Central memory CD8-positive, alpha-beta T cell (primary cell): ENCODE results near the gene LRRC46.

Experiments used
- ATAC-seq: fragments of 150-1000 bp; cut with Tn5 transposase; replicated peaks from 2 replicates; pipeline ENCODE4 v1.10.0; 2022; ENCODE audit warnings: mild to moderate bottlenecking, moderate FRiP score, moderate number of reproducible peaks; ENCODE audit not compliant: poor library complexity, severe bottlenecking; ENCODE audit errors: extremely low read depth
- DNase-seq, 2 donors: peaks; one replicate each; pipeline ENCODE4 v3.0.0; 2021; ENCODE audit warnings: low spot score in 2 of 2
- H3K27ac Mint-ChIP-seq: one replicate; pipeline ENCODE4 v1.8.0; 2022; ENCODE audit warnings: low read depth, mild to moderate bottlenecking, moderate library complexity, mixed read lengths
- H3K27me3 Mint-ChIP-seq: one replicate; pipeline ENCODE4 v1.8.0; 2022; ENCODE audit warnings: mixed read lengths
- H3K36me3 Mint-ChIP-seq: one replicate; pipeline ENCODE4 v1.8.0; 2022; ENCODE audit warnings: mild to moderate bottlenecking, moderate library complexity, mixed read lengths; ENCODE audit not compliant: insufficient read depth
- H3K4me1 Mint-ChIP-seq: one replicate; pipeline ENCODE4 v1.8.0; 2022; ENCODE audit warnings: mixed read lengths
- H3K4me3 Mint-ChIP-seq: one replicate; pipeline ENCODE4 v1.8.0; 2022; ENCODE audit warnings: mild to moderate bottlenecking, moderate library complexity, mixed read lengths
- H3K9me3 Mint-ChIP-seq: one replicate; pipeline ENCODE4 v1.8.0; 2022; ENCODE audit warnings: mixed read lengths

The LRRC46 gene

GRCh38 chr17:47803201-47803600, 28.3 kb upstream of the LRRC46 start:
- no peak overlapping the region for H3K4me3 Mint-ChIP-seq
- H3K27ac Mint-ChIP-seq: no peak overlapping the region
- DNase-seq: no peak
- H3K36me3 Mint-ChIP-seq: peaks cover 16% of the 10 kb centered on the region
- H3K27me3 Mint-ChIP-seq: no peaks in the 10 kb centered on the region
- peaks cover 5% of the 10 kb centered on the region for H3K4me1 Mint-ChIP-seq
- H3K9me3 Mint-ChIP-seq: no peaks in the 10 kb centered on the region
- no peak for ATAC-seq

- DNase-seq: no peak
- no peak for ATAC-seq
- H3K27me3 Mint-ChIP-seq: no peaks in the 10 kb centered on the region
- peaks cover 5% of the 10 kb centered on the region for H3K4me1 Mint-ChIP-seq
- no peaks in the 10 kb centered on the region for H3K9me3 Mint-ChIP-seq
- no peak overlapping the region for H3K27ac Mint-ChIP-seq
- peaks cover 21% of the 10 kb centered on the region for H3K36me3 Mint-ChIP-seq
- no peak overlapping the region for H3K4me3 Mint-ChIP-seq
Observed at GRCh38 chr17:47803751-47804150, 27.7 kb upstream of the LRRC46 start.

GRCh38 chr17:47804461-47804860, 27.0 kb upstream of the LRRC46 start:
- no peak for DNase-seq
- ATAC-seq: no peak
- Mint-ChIP-seq H3K4me3 (no peak overlapping the region), H3K36me3 (peaks cover 26% of the 10 kb centered on the region), H3K27ac (no peak overlapping the region), H3K4me1 (peaks cover 5% of the 10 kb centered on the region), H3K27me3 (no peaks in the 10 kb centered on the region), H3K9me3 (no peaks in the 10 kb centered on the region)

- ATAC-seq: no peak
- Mint-ChIP-seq H3K9me3 (no peaks in the 10 kb centered on the region), H3K27me3 (no peaks in the 10 kb centered on the region), H3K36me3 (peaks cover 40% of the 10 kb centered on the region), H3K4me3 (no peak overlapping the region), H3K27ac (no peak overlapping the region), H3K4me1 (peaks cover 19% of the 10 kb centered on the region)
- no peak for DNase-seq
Observed at GRCh38 chr17:47806026-47806912, 25.2 kb upstream of the LRRC46 start.

GRCh38 chr17:47806913-47807255, 24.6 kb upstream of the LRRC46 start:
- H3K36me3 Mint-ChIP-seq: peaks cover 45% of the 10 kb centered on the region
- H3K4me3 Mint-ChIP-seq: no peak overlapping the region
- DNase-seq (no peak), ATAC-seq (no peak)
- H3K9me3 Mint-ChIP-seq: no peaks in the 10 kb centered on the region
- peaks cover 25% of the 10 kb centered on the region for H3K4me1 Mint-ChIP-seq
- H3K27me3 Mint-ChIP-seq: no peaks in the 10 kb centered on the region
- peak overlapping the region; percentile 84 for H3K27ac Mint-ChIP-seq

- no peak for DNase-seq
- H3K27ac Mint-ChIP-seq: peak overlapping the region; percentile 84
- peaks cover 27% of the 10 kb centered on the region for H3K4me1 Mint-ChIP-seq
- no peaks in the 10 kb centered on the region for H3K9me3 Mint-ChIP-seq
- no peaks in the 10 kb centered on the region for H3K27me3 Mint-ChIP-seq
- no peak overlapping the region for H3K4me3 Mint-ChIP-seq
- peaks cover 47% of the 10 kb centered on the region for H3K36me3 Mint-ChIP-seq
- no peak for ATAC-seq
Observed at GRCh38 chr17:47807421-47807820, 24.0 kb upstream of the LRRC46 start.

GRCh38 chr17:47808036-47808829, 23.2 kb upstream of the LRRC46 start:
- Mint-ChIP-seq H3K9me3 (no peaks in the 10 kb centered on the region), H3K27ac (peak overlapping the region; percentile 84), H3K27me3 (no peaks in the 10 kb centered on the region), H3K4me3 (no peak overlapping the region), H3K36me3 (peaks cover 50% of the 10 kb centered on the region), H3K4me1 (peaks cover 33% of the 10 kb centered on the region)
- DNase-seq (no peak), ATAC-seq (no peak)

DNA sequence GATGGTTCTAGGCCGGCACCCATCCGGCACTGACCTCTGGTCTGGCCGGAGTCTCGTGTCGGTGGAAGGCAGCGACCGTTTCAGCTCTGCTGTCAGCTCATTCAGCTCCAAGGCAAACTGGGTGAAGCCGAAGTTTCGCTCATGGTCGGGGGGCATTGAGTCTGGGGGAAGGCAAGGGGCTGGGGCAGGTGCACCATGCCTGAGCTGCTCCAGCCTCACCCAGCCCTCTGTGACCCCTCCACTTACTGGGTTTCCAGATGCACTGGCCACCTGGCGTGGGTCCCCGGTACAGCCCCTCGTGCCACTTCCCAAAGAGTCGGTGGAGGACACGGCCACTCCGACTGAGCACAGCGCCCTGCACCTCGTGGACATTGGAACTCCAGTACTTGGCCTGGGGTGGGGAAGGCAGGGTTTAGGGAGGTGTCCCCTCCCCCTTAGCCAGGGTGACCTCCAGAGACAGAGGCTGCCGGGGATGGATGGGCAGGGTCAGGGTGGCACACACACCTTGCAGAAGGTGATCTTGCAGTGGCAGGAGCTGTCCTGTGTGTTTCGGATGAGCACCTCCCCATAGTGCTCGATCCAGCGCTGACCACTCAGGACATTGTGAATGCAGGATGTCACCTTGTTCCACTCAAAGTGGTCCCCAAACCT, 22.5 kb upstream of the LRRC46 start:
- H3K36me3 Mint-ChIP-seq: peaks cover 53% of the 10 kb centered on the region
- no peaks in the 10 kb centered on the region for H3K27me3 Mint-ChIP-seq
- no peak overlapping the region for H3K4me3 Mint-ChIP-seq
- no peak for ATAC-seq
- no peaks in the 10 kb centered on the region for H3K9me3 Mint-ChIP-seq
- no peak for DNase-seq
- H3K4me1 Mint-ChIP-seq: peaks cover 33% of the 10 kb centered on the region
- H3K27ac Mint-ChIP-seq: no peak overlapping the region

DNA sequence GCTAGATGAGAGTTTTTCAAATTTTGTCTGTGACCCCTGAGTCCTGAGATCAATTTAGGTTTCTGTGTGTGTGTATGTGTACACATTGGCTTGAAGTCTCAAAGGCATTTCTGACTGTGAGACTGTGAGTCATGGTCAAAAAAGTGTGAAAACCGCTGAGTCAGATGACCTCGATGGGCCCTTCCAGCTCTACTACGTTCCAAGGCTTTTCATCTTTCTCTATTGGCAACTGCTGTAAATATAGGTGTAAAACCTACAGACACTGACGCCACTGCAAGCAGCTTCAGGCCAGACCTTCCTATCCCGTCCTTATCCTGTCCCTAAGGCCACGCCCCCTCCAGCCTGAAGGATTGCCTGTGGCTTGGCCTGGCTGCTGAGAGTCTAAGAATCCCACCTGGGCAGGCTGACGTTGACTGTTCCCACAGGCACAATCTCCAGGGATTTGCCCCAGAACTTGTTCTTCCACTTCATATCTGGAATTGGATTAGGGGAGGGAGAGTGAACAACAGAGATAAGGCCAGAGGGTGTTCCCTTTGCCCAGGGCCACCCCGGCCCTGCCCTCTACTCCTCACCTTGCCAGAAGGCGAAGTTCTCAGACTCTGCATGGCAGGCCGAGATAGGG, 21.2 kb upstream of the LRRC46 start:
- Mint-ChIP-seq H3K27me3 (no peaks in the 10 kb centered on the region), H3K27ac (peak overlapping the region; percentile 91), H3K4me3 (no peak overlapping the region), H3K36me3 (peaks cover 55% of the 10 kb centered on the region), H3K9me3 (no peaks in the 10 kb centered on the region), H3K4me1 (peaks cover 33% of the 10 kb centered on the region)
- ATAC-seq (peak; percentile 82), DNase-seq (peak in 1 of 2 donors; percentile 36)

GRCh38 chr17:47810901-47811635, 20.4 kb upstream of the LRRC46 start:
- peak overlapping the region; percentile 91 for H3K27ac Mint-ChIP-seq
- no peaks in the 10 kb centered on the region for H3K9me3 Mint-ChIP-seq
- peaks cover 57% of the 10 kb centered on the region for H3K36me3 Mint-ChIP-seq
- no peak for DNase-seq
- ATAC-seq: no peak
- H3K4me1 Mint-ChIP-seq: peaks cover 33% of the 10 kb centered on the region
- no peak overlapping the region for H3K4me3 Mint-ChIP-seq
- no peaks in the 10 kb centered on the region for H3K27me3 Mint-ChIP-seq

DNA sequence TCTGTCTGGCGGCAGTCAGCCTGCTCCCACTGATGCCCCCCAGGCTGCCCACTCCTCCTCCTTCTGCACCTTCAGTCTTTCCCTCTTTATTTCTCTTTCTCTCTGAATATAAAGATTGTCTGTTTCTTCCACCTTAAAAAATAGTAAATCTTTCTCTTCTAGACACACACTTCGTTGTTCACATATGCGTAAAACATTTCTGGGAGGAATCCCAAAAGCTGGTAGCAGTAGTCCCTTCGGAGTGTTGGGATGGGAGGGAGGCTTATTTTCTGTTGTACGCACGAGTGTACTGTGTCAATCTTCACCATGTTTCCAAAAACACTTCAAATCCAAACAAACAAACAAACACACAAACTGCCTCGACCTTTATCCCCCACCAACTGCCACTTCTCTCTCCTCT, 19.8 kb upstream of the LRRC46 start:
- no peaks in the 10 kb centered on the region for H3K9me3 Mint-ChIP-seq
- peak overlapping the region; percentile 91 for H3K27ac Mint-ChIP-seq

More for the DNA sequence above, 19.8 kb upstream of the LRRC46 start:
- Mint-ChIP-seq H3K36me3 (peaks cover 56% of the 10 kb centered on the region), H3K27me3 (no peaks in the 10 kb centered on the region), H3K4me3 (no peak overlapping the region), H3K4me1 (peaks cover 33% of the 10 kb centered on the region)
- no peak for ATAC-seq
- no peak for DNase-seq
